ENCODE measurements around the gene ABCA2.

The ABCA2 gene

GRCh38 chr9:137021568-137021978 lies 6.5 kb downstream of the ABCA2 start:
- no peak for DNase-seq (ENCODE audit: extremely low spot score)
- TF ChIP-seq FOXM1 (IDR thresholded peaks at IDR 0.05; ENCODE audit: borderline replicate concordance), result no peak
- TF ChIP-seq L3MBTL2 (conservative IDR thresholded peaks at IDR 0.05), result no peak
- no peak for TF ChIP-seq HDGF (IDR thresholded peaks at IDR 0.05; ENCODE audit: borderline replicate concordance)
- no peak for TF ChIP-seq SP1 (IDR thresholded peaks at IDR 0.05)
- no peak for TF ChIP-seq FOXA1 (IDR thresholded peaks at IDR 0.05)
- no peak for TF ChIP-seq NFRKB (IDR thresholded peaks at IDR 0.05)
- CTCF ChIA-PET, result interaction anchor here (1.8 kb wide), 1 partner anchor 8 kb away, joined by 6 read pairs; no protein-coding TSS in a partner anchor
- POLR2A ChIA-PET, result interaction anchor here (1.2 kb wide), 1 partner anchor 65 kb away, joined by 3 read pairs; the partner anchor contains the start of gene MAN1B1

DNA sequence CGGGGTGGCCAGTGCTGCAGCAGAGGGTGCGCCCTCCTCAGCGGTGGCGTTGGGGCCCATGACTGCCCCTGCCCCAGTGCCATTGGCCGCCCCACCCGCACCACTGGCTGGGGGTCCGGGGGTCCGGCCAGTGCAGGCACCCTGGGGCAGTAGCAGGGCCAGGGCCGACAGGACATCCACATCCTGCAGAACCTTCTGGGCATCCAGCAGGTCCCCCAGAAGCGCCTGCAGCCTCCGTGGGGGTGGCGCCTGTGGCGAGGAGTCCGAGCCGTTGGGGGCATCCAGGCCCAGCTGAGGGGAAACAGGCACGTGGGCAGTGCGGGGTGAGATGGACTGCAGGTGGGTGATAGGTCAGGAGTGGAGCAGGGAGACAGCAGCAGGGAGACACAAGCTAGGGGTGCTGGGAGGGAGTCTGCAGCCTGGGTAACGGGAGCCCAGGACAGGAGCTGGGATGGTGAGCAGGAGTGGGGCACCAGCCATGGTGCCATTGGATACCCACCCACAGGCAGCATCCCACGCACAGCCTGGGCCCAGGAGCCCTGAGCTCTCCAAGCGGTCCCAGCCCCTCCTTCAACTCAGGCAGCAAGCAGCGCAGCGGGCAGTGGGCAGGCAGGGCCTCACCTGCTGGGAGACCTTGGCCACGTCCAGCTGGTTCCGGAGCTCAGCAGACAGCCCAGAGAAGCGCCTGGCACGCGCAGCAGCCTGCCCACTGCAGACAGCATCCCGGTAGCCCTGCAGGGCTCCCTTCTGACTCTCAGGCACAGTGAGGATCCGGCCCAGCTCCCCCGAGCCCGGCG lies 7.1 kb downstream of the ABCA2 start:
- ChIA-PET CTCF (interaction anchor here (0.8 to 1.8 kb wide), 2 partner anchors 8 to 14 kb away, joined by 3 to 6 read pairs; no protein-coding TSS in a partner anchor), POLR2A (interaction anchor here (1.2 kb wide), 1 partner anchor 66 kb away, joined by 3 read pairs; the partner anchor contains the start of gene MAN1B1)
- DNase-seq (ENCODE audit: extremely low spot score), result no peak
- TF ChIP-seq SUZ12 (IDR thresholded peaks at IDR 0.05) (no peak), BHLHE40 (IDR thresholded peaks at IDR 0.05; ENCODE audit: borderline replicate concordance) (no peak), SP1 (IDR thresholded peaks at IDR 0.05) (no peak), ARNT (IDR thresholded peaks at IDR 0.05) (no peak), ZNF384 (IDR thresholded peaks at IDR 0.05) (no peak), TARDBP (IDR thresholded peaks at IDR 0.05) (no peak), ELF4 (IDR thresholded peaks at IDR 0.05) (no peak), PKNOX1 (IDR thresholded peaks at IDR 0.05) (no peak), NFRKB (IDR thresholded peaks at IDR 0.05) (no peak), HDGF (IDR thresholded peaks at IDR 0.05; ENCODE audit: borderline replicate concordance) (no peak), FOXA1 (IDR thresholded peaks at IDR 0.05) (no peak), FOXK2 (IDR thresholded peaks at IDR 0.05) (no peak), FOXM1 (IDR thresholded peaks at IDR 0.05; ENCODE audit: borderline replicate concordance) (no peak), L3MBTL2 (conservative IDR thresholded peaks at IDR 0.05) (no peak), CTBP1 (IDR thresholded peaks at IDR 0.05; ENCODE audit: borderline replicate concordance) (no peak), LEF1 (IDR thresholded peaks at IDR 0.05; ENCODE audit: borderline replicate concordance) (no peak)

DNA sequence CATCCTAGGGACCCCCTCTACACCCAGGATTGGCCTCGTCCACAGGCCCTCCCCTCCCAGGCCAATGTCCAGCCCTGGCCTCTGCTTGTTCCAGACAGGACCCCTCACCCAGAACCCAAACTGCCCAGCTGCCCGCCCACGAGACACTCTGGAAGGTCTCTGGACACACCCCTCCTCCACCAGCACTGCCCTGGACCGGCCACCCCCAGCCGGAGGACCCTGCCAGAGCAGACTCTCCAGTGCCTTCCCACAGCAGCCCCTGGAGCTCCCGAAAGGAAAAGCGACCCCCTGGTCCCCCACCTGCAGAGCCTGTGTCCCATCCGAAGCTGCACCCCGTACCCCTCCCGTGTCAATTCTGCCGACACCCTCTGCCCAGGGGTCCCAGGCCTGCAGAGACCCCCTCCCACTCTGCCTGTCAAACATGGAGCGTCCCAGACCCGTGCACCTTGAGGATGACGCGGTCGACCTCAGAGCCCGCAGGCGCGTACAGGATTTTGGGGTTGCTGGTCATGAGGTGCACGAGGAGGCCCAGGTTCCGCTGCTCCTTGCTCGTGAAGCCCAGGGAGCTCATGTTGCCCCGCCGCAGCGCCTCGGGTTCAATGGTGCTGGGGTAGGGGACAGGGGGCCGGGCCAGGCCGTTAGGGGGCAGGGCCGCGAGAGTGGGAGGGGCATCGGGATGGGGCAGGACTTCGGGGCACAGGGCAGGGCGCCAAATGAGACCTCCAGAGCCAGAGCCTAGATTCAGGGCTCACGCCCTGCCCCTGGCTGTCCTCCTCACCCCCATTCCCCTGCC lies 8.0 kb downstream of the ABCA2 start:
- DNase-seq (ENCODE audit: extremely low spot score), result no peak
- ChIA-PET CTCF (interaction anchor here (0.8 to 1.8 kb wide), 2 partner anchors 9 to 15 kb away, joined by 3 to 6 read pairs; no protein-coding TSS in a partner anchor), POLR2A (interaction anchor here (1.2 kb wide), 1 partner anchor 66 kb away, joined by 3 read pairs; the partner anchor contains the start of gene MAN1B1)
- no peak for TF ChIP-seq FOXM1 (IDR thresholded peaks at IDR 0.05; ENCODE audit: borderline replicate concordance)

DNA sequence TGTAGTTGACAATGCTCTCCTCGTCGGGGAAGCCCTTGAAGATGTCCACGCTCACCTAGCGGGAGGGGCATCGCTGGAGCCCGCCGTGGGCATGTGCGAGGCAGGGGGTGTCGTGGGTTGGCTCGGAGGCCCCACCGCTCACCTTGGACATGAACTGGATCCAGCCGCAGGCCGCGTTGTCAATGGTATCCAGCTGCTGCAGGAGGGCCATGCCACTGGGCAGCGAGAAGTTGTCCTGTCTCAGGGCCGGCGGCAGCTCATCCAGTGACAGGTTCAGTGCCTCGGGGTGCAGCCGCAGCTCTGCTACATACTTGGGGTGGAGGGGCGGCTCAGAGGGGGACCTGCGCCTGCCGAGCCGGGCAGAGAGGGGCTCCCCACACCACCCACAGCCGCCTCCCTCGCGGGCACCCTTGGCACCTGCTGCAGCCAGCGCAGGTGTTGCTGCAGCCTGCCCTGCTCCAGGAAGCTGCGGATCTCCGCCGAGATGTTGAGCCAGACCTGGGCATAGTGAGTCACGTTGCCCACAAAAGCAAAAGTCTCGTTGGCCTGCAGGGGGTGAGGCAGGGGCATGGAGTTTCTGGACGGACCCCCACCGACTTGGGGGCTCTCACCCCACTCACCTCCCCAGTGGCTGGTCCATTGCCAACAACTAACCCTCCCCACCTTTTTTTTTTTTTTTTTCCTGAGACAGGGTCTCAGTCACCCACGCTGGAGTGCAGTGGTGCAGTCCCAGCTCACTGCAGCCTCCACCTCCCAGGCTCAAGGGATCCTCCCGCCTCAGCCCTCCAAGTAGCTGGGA lies 9.1 kb downstream of the ABCA2 start:
- DNase-seq (ENCODE audit: extremely low spot score), result no peak
- ChIA-PET CTCF (interaction anchor here (1.8 kb wide), 1 partner anchor 10 kb away, joined by 7 read pairs; no protein-coding TSS in a partner anchor), POLR2A (no interaction called here)
- TF ChIP-seq L3MBTL2 (conservative IDR thresholded peaks at IDR 0.05), result no peak
- no peak for TF ChIP-seq HDGF (IDR thresholded peaks at IDR 0.05; ENCODE audit: borderline replicate concordance)
- no peak for TF ChIP-seq FOXA1 (IDR thresholded peaks at IDR 0.05)
- TF ChIP-seq BHLHE40 (IDR thresholded peaks at IDR 0.05; ENCODE audit: borderline replicate concordance), result no peak
- no peak for TF ChIP-seq ZNF384 (IDR thresholded peaks at IDR 0.05)
- no peak for TF ChIP-seq TARDBP (IDR thresholded peaks at IDR 0.05)
- TF ChIP-seq PKNOX1 (IDR thresholded peaks at IDR 0.05), result no peak
- TF ChIP-seq SP1 (IDR thresholded peaks at IDR 0.05), result no peak
- TF ChIP-seq NFRKB (IDR thresholded peaks at IDR 0.05), result no peak
- no peak for TF ChIP-seq CTBP1 (IDR thresholded peaks at IDR 0.05; ENCODE audit: borderline replicate concordance)
- no peak for TF ChIP-seq FOXM1 (IDR thresholded peaks at IDR 0.05; ENCODE audit: borderline replicate concordance)
- TF ChIP-seq ARNT (IDR thresholded peaks at IDR 0.05), result no peak
- TF ChIP-seq ELF4 (IDR thresholded peaks at IDR 0.05), result no peak
- no peak for TF ChIP-seq LEF1 (IDR thresholded peaks at IDR 0.05; ENCODE audit: borderline replicate concordance)
- TF ChIP-seq SUZ12 (IDR thresholded peaks at IDR 0.05), result no peak
- no peak for TF ChIP-seq FOXK2 (IDR thresholded peaks at IDR 0.05)

DNA sequence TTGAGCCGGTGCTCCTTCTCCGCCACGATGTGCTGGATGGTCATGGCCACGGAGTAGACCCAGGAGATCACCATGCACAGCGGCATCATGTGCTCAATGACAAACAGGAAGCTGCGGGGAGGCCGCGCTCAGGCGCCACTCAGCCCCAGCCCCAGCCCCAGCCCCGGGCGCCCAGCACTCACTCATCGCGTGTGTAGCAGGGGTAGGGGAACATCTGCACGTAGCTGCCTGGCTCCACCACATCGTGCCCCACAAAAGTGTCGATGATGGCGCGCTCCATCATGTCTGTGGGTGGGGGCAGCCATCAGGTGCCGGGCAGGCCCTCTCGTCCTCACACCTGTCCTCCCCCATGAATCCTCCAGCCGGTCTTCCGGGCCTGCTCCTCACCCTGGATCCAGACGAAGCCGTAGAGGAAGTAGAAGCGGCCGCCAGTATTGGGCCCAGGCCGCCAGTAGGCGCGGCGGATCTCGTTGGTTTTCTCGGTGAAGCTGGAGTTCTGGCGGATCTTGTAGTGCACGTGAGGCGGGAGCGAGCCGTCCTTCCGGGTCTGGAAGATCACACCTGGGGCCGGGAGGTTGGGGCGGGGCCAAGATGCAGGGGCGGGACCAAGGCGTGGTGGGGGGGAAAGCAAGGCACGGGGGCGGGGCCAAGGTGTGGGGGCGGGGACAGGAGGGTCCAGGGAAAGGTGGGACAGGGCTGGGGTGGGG lies 10.1 kb downstream of the ABCA2 start:
- ChIA-PET POLR2A (no interaction called here), CTCF (interaction anchor here (1.8 kb wide), 1 partner anchor 11 kb away, joined by 7 read pairs; no protein-coding TSS in a partner anchor)
- TF ChIP-seq CTBP1 (IDR thresholded peaks at IDR 0.05; ENCODE audit: borderline replicate concordance) (no peak), ARNT (IDR thresholded peaks at IDR 0.05) (no peak), ZNF384 (IDR thresholded peaks at IDR 0.05) (no peak), LEF1 (IDR thresholded peaks at IDR 0.05; ENCODE audit: borderline replicate concordance) (no peak), PKNOX1 (IDR thresholded peaks at IDR 0.05) (no peak), NFRKB (IDR thresholded peaks at IDR 0.05) (no peak), ELF4 (IDR thresholded peaks at IDR 0.05) (no peak), SUZ12 (IDR thresholded peaks at IDR 0.05) (no peak), HDGF (IDR thresholded peaks at IDR 0.05; ENCODE audit: borderline replicate concordance) (no peak), FOXK2 (IDR thresholded peaks at IDR 0.05) (no peak), FOXM1 (IDR thresholded peaks at IDR 0.05; ENCODE audit: borderline replicate concordance) (no peak), BHLHE40 (IDR thresholded peaks at IDR 0.05; ENCODE audit: borderline replicate concordance) (no peak)
- no peak for DNase-seq (ENCODE audit: extremely low spot score)
